Measurements from ENCODE around the gene MYO18B.
A peak's percentile ranks its signal among the peaks of the same experiment; 100 is the strongest.

Gene MYO18B

DNA sequence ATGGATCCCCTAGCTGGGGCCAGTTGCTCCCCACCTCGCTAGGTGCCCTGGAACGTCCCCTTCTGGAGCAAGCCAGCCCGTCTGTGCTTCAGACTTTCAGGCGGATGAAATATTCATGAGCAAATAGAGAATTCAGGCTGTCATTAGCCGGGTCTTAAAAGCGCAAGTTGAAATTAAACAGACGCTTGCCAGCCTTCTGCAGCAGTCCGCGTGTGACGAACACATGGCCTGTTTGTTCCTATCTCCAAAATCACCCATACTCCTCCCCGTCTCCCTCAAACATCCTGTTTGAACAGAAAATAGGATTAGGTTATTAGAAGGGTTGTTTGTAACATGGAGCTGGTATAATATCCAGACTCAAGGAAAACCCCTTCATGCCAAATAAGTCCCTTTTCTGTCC lies 38.7 kb downstream of the MYO18B start:
- peak in 2 of 3 experiments; percentile 3 to 53 for DNase-seq

DNA sequence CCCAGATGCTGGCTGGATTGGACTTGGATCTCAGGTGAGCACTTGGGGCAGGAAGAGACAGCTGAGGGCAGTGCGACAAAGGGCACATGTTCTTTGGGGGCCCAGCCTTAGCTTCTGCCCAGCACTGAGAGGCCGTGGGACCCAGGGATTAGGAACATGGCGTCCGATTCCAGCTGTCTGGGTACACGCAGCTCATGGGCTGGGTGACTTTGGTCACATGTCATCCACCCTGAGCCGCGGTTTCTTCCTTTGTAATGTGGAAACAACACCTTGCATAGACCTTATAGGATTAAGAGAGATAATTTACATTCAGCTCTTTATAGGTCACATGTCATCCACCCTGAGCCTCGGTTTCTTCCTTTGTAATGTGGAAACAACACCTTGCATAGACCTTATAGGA lies 39.8 kb downstream of the MYO18B start:
- DNase-seq = no peak

GRCh38 chr22:25782831-25783230 lies 40.8 kb downstream of the MYO18B start:
- no peak for DNase-seq

DNA sequence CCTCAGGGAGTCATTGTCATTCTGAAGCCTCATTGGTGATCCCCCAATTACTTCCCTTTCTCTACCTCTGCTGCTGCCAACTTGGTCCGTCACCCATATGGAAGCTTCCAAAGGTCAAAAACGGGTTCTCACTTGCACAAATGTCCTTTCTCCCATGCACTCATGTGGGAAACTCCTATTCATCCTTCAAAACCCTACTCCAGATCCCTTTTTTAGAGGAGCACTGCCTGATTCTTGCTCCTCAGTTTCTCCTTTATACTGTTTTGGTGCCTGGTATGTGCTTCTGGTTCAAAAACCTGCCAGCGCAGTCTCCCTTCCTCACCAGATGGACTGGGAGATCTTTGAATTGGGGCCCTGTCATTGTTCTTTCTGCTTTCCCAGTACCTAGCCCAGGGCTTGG lies 41.9 kb downstream of the MYO18B start:
- DNase-seq = no peak

DNA sequence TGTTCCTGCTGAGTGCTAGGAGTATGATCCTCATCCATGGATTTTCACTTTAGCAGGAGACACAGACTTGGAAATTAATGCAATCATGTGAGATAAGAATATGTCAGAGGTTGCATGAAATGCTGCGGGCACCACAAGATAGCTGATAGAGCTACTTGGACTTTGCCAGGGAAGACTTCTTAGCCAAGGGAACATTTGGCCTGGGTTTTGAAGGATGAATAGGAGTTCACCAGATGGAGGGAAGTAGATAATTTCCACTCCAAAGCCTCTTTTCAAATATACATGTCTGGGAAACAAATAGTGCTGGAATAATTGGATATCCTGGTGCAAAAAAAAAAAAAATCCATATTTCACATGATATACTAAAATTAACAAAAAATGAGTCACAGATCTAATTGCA lies 44.2 kb downstream of the MYO18B start:
- no peak for DNase-seq

DNA sequence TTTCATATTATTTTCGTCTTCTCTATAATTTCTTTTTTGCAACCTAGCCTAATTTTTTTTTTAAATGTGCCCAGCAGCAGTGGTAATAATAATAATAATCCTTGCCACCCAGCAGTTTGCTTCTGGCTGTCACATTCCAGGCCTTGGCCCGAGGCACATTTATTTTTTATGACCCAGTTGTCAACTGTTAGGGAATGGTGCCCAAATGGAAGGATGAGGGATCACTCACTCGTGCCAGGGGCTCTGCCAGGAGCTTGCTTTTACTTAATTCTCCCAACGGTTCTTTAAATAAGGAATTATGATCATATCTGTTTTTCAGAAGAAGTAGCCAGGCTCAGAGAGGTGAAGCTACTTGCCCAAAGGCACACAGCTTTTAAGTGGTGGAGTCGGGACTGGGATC lies 49.6 kb downstream of the MYO18B start:
- DNase-seq = no peak

- DNase-seq = peak in 2 of 3 experiments; percentile 28 to 71
These were observed 53.5 kb downstream of the MYO18B start for GRCh38 chr22:25795478-25795877.

- peak in 2 of 3 experiments; percentile 58 to 79 for DNase-seq
These were observed 55.7 kb downstream of the MYO18B start for GRCh38 chr22:25797498-25798290.

GRCh38 chr22:25800766-25801165 lies 58.8 kb downstream of the MYO18B start:
- DNase-seq = no peak

DNA sequence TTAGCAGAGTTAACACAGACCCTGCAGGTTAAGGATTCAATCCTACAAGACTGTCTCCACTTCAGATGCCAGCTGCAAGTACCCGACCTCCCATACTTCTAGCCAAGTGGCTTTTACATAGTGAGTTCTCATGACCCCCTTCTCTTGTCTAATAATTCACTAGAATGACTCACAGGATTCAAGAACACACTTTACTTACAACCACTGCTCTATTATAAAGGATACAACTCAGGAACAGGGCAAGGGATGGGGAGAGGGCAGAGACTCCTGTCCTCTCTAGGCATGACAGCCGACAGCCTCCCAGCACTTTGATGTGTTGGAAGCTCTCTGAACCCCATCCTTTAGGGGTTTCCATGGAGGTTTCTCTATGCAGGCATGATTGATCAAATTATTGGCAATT lies 60.0 kb downstream of the MYO18B start:
- DNase-seq = no peak

GRCh38 chr22:25804676-25805075 lies 62.7 kb downstream of the MYO18B start:
- DNase-seq = no peak

GRCh38 chr22:25806579-25806978 lies 64.6 kb downstream of the MYO18B start:
- no peak for DNase-seq

DNA sequence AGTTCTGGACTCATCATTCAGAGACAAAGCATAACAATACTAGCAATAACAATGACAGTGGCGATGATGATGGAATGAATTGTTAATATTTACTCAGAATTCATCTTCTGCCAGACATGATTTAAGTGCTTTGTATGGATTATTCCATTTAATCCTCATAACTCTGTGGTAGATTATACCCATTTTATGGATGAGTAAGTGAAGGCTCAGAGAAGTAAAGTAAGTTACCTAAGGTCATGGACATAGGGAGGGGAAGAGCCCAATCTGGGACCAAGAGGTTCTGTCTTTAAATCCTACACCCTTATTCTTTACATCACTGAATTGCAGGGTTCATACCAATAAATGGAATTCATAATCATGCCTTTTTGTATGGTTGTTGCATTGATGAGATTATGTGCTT lies 72.7 kb downstream of the MYO18B start:
- no peak for DNase-seq

DNA sequence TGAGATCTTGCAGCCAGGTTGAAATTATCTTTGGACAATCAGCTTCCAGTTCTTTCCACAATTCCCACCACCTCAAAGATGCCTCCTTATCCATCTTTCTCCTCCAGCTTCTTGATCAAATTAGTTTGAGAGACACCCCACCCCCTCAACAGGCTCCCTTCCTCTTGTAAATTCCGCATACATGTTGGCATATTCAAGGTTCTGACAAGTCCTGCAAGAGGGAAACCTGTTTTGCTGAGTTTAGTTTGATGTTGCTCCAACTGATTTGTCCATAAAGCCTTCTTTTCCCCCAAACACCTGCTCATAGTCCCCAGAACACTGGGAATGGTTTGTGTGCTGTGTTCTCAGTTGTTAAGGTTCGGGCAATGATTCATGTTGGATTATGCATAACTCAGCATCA lies 73.6 kb downstream of the MYO18B start:
- DNase-seq = no peak

GRCh38 chr22:25816522-25817059 lies 74.6 kb downstream of the MYO18B start:
- no peak for DNase-seq

DNA sequence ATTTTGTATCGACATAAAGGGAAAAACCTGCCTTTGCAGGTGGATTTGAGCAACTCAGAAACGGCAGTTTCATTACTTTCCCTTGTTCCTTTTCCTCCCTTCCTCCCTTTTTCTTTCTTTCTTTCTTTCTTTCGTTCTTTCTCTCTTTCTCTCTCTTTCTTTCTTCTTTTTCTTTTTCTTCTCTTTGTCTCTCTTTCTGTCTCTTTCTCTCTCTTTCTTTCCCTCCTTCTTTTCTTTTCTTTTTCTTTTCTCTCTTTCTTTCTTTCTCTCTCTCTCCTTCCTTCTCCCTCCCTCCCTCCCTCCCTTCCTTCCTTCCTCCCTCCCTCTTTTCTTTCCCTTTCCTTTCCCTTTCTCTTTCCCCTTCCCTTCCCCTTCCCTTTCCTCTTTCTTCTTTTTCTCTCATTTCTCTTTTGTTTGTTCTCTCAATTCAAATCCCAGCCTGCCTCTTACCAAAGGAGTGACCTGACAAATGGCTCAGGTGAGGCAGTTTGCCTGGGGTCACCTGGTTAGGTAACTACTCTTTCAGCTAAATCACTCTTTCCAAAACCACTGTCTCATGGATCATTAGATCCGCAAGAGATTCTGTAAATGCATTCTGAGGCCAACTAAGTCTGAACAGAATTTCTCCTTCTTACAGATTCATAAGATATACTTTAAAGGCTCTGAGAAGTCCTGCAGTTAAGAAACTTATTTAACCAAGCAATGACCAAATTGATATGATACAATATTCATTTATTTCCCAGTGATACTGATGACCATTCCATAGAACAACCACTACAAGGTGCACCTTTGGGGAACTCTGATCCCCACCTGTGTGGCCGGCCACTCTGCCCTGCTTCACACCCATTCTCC lies 75.3 kb downstream of the MYO18B start:
- no peak for DNase-seq

DNA sequence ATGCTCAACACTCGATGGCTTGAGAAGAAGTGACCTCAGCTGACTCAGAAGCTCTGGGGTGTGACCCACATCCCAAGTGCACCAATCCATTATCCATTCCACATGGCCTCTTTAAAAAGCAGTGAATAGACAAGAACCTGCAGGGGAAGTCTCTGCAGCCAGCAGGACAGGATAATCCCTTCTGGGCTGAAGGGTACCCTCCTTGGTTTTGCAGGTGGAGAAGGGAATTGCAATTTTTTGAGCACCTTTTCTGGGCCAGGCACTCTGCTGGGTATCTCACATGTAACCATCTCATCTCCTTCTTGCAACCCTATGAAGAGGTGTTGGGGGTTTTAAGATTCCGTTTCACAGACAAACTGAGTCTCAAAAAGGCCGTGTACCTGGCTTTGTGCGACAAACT lies 76.6 kb downstream of the MYO18B start:
- no peak for DNase-seq

DNA sequence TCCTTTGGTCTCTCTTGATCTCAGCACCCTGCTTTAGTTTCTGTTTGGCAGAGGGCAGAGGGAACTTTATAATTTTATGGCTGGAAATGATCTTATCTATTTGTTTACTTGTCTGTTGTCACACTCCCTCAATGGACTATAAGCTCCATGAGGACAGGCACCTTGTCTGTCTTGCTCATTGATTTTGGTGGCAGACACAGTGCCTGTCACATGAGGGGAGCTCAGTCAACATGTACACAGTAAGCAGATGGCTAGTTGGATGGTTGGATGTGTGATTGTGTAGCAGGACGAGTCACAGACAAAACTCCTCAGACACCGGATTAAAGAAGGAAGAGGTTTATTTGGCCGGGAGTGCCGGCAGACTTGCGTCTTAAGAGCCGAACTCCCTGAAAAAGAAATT lies 80.4 kb downstream of the MYO18B start:
- DNase-seq = no peak

GRCh38 chr22:25823276-25823675 lies 81.3 kb downstream of the MYO18B start:
- no peak for DNase-seq

GRCh38 chr22:25824828-25825423 lies 82.9 kb downstream of the MYO18B start:
- DNase-seq = peak in 2 of 3 experiments; percentile 3 to 57

- DNase-seq = peak in 2 of 3 experiments; percentile 20 to 61
These were observed 85.4 kb downstream of the MYO18B start for GRCh38 chr22:25827415-25827814.

GRCh38 chr22:25828422-25828821 lies 86.4 kb downstream of the MYO18B start:
- no peak for DNase-seq

DNA sequence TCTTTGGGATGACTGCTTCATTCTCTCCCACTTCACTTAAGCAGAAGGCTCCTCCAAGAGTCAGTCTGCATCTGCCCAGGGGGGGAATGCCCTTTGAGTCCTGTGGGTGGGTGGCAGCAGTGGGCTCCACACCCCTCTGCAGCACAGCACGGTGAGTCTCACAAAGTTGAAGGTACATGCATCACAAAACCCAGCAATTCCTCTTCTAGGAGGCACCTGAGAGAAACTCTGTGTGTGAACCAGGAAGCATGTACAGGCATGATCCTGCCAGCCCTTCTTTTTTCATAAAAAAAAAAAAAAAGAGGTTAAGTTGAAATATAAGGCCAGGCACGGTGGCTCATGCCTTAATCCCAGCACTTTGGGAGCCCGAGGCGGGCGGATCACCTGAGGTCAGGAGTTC lies 87.2 kb downstream of the MYO18B start:
- DNase-seq = no peak

Measured in NCI-H1417 (cell line).